ENCODE results near the gene SNUPN. TPM values are rescaled to one million over a fixed set of nuclear protein-coding genes. Genes with fewer than 3 reads are reported as not detected.

Gene SNUPN
- 33.4 and 43.4 TPM in 2 replicates for total RNA-seq

DNA sequence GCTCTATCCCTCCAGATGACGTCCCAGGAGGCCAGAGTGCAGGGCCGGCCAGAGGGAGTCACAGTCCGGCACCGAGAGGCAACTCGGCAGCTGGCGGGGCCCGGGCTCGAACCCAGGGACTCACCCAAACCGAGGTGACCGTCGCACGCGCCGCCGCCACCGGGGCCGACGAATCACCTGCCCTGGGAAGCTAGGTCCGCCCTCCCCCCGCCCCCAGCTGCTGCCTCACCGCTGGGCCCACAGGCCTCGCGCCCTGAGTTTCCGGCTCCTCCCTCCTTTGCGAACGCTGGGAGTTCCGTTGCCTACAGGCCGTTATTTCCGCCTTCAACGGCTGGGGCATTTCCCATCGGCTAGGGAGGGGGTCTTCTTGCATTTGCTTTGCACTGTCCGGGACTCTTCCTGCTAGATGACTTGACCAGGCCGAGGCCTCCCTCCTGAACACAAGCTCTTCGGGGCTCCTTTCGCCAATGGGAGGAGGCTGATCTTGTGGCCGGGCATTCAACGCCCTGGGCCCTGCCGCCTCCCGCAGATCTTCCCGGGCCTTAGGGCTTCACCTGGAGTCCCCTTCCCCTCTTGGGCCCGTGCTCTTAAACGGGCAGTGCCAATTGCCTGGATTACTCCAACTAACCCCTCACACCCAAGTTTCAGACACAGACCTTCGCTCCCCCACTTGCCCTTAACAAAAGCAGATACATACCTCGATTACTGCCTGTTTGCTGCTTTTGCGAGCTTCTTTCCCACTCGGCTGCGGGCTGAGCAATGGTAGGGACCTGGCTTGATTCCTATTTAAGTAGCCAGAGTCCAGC lies at the start of gene SNUPN:
Gene SNUPN (minus strand): TSS at position 184 of the 806 bp plus-strand sequence. CDS start 4,674 bp downstream, outside the sequence.

GRCh38 chr15:75647370-75648155 lies 22.0 kb upstream of the SNUPN start, which contains the start of gene SNX33:
SNX33 (plus strand) TSS chr15:75647912; CDS start chr15:75649103, 1,191 bp downstream.

GRCh38 chr15:75639709-75640482 lies 14.4 kb upstream of the SNUPN start, which contains the start of gene IMP3:
IMP3 (minus strand) TSS chr15:75640224; CDS start chr15:75640168, 56 bp downstream.

DNA sequence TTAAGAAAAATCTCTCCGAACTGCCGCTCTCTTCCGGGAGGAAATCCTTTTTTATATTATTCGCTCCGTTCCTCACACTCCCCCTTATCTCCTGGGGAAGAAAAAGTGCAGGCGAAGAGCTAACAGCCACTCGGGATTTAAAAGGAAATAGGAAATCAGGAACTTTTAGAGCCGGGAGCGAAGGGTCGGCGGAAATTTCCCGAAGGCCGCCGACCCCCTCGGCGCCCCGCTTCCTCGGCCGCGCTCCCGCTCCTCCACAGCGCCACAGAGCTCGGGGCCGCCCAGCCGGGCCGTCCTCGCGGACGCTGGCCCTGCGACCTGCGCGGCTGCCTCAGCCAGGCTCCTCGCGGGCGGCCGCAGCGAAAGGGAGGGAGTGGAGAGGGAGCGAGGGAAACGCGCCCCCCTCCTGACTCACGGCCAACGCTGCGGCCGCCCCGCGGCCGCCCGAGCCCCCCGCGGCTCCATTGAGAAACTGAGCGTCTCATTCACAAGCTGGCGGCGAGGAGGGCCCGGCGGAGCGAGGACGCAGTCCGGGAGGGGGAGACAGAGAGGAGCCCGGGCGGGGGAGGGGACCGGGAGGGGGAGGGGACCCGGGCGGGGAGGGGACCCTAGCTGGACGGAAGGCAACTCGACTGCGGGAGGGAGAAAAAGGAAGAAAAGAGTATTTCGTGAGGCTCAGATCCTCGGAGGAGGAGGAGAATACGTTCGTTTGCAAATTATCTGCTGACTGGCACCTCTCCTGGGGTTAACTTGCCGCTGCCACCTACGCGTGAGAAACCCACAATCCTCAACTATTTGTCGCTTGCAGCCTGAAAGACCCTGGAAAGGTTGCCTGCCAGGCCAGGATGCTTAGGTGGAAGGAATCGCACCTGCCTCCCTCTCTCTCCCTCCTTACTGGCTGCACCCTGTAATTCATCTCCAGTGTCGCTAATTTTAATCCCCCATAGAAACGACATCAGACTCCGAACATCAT lies 46.3 kb downstream of the SNUPN start, which contains the start of gene PTPN9:
Gene PTPN9 (minus strand): TSS at position 368 of the 973 bp plus-strand sequence. CDS start 539 bp downstream, outside the sequence.

Other genes starting within 250 kb of the SNUPN start
- gene SIN3A, start 174.0 kb downstream of the SNUPN start, total RNA-seq: 16.4 and 18.3 TPM in 2 replicates
- gene PTPN9, start 46.4 kb downstream of the SNUPN start, total RNA-seq: 18.3 and 21.4 TPM in 2 replicates
- gene IMP3, start 14.5 kb upstream of the SNUPN start, total RNA-seq: 40.8 and 75.5 TPM in 2 replicates
- 13.5 and 22.5 TPM in 2 replicates for gene SNX33, start 22.2 kb upstream of the SNUPN start, total RNA-seq
- 11.0 and 15.3 TPM in 2 replicates for gene CSPG4, start 87.1 kb upstream of the SNUPN start, total RNA-seq
- 34.4 and 46.6 TPM in 2 replicates for gene UBE2Q2, start 217.7 kb upstream of the SNUPN start, total RNA-seq

Data from smooth muscle cell of bladder (primary cell).